ELF-1 (cell line): ENCODE data around the gene ZBTB43.

ENCODE experiments used
- DNase-seq: peaks from one replicate; pipeline ENCODE4 v3.0.0-alpha.2; 2016; ENCODE audit warnings: low read depth, low spot score

Gene ZBTB43

GRCh38 chr9:126857261-126857960 lies 52.6 kb downstream of the ZBTB43 start:
- no peak for DNase-seq

- no peak for DNase-seq
These were observed 54.3 kb downstream of the ZBTB43 start for GRCh38 chr9:126859111-126859510.

- peak; percentile 84 for DNase-seq
These were observed 55.4 kb downstream of the ZBTB43 start, which contains the start of gene ZBTB34 for GRCh38 chr9:126860077-126860756. ZBTB34 (plus strand) TSS chr9:126860639; CDS start chr9:126879400, 18,761 bp downstream.

GRCh38 chr9:126860757-126861466 lies 56.1 kb downstream of the ZBTB43 start:
- DNase-seq = peak; percentile 51

GRCh38 chr9:126861707-126862103 lies 56.9 kb downstream of the ZBTB43 start:
- DNase-seq = no peak

- no peak for DNase-seq
These were observed 57.4 kb downstream of the ZBTB43 start for GRCh38 chr9:126862104-126862761.

GRCh38 chr9:126864771-126865170 lies 59.9 kb downstream of the ZBTB43 start:
- DNase-seq = no peak

- no peak for DNase-seq
These were observed 64.5 kb downstream of the ZBTB43 start for GRCh38 chr9:126869368-126869767.

GRCh38 chr9:126872516-126872915 lies 67.7 kb downstream of the ZBTB43 start:
- DNase-seq = no peak

GRCh38 chr9:126874546-126875314 lies 69.9 kb downstream of the ZBTB43 start:
- DNase-seq = no peak

- no peak for DNase-seq
These were observed 71.1 kb downstream of the ZBTB43 start for GRCh38 chr9:126875756-126876510.

GRCh38 chr9:126876531-126876930 lies 71.7 kb downstream of the ZBTB43 start:
- DNase-seq = no peak

- DNase-seq = no peak
These were observed 72.6 kb downstream of the ZBTB43 start for GRCh38 chr9:126877418-126877817.

GRCh38 chr9:126879288-126879687 lies 74.4 kb downstream of the ZBTB43 start:
- DNase-seq = no peak

GRCh38 chr9:126880226-126880946 lies 75.5 kb downstream of the ZBTB43 start:
- DNase-seq = no peak

- DNase-seq = no peak
These were observed 76.1 kb downstream of the ZBTB43 start for GRCh38 chr9:126880947-126881332.

GRCh38 chr9:126882746-126883145 lies 77.9 kb downstream of the ZBTB43 start:
- no peak for DNase-seq

GRCh38 chr9:126883636-126884035 lies 78.8 kb downstream of the ZBTB43 start:
- DNase-seq = no peak

- no peak for DNase-seq
These were observed 80.3 kb downstream of the ZBTB43 start for GRCh38 chr9:126885131-126885641.
